DMS153 treated with DMSO at 0.1 percent for 48 hours (cell line): ENCODE results near the gene CDK13.
"Not testable (repeated sequence)": the region's sequence is repeated elsewhere in the genome, so short reads cannot be mapped to it uniquely, and the experiment has no call there.

Experiments used
- DNase-seq: peaks from one replicate; lab custom pipeline; 2025; ENCODE audit not compliant: unreplicated experiment; lab: John Stamatoyannopoulos, UW

CDK13 gene

DNA sequence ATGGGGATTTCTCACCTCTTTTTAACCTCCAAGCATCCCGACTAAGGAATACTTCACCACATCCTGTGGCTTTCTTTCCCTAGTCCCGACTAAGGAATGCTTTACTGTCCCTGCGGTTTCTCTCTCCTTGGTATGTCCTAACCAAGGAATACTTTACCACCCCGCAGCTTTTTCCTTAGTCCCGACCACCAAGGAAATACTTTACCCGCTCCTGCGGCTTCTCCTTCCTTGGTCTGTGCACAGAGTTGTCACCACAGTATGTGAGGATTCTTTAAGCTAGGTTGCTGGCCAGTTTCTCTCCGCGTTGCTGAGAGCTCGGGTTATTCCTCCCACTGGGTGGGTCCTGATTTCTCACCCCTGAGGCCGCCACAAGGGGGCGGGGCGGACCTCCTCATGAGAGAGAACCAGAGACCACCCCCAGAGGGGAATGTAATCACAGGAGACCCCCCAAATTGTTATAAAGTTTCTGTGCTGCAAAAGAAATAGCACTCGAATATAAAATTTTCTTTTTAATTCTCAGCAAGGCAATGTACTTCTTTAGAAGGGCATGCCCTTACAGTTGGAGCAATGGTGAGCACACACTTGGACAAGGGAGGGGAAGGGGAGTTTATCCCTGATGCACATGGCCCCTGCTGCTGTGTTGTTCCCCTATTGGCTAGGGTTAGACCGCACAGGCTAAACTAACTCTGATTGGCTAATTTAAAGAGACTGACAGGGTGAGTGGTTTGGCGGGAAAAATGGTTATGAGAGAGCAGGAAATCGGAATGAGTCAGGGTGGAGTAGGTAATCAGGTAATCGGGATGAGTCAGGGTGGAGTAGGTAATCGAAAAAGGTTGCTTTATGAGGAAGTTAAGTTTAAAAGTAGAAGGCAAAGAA lies 197.6 kb downstream of the CDK13 start:
- no peak for DNase-seq

DNA sequence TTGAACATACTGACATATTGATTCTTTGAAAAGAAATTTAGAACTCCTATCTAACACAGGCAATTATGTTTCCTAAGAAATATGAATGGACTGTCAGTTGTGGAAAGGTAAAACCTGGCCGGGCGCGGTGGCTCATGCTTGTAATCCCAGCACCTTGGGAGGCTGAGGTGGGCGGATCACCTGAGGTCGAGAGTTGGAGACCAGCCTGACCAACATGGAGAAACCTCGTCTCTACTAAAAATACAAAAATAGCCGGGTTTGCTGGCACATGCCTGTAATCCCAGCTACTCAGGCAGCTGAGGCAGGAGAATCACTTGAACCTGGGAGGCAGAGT lies 198.2 kb downstream of the CDK13 start:
- DNase-seq: not testable (repeated sequence)

DNA sequence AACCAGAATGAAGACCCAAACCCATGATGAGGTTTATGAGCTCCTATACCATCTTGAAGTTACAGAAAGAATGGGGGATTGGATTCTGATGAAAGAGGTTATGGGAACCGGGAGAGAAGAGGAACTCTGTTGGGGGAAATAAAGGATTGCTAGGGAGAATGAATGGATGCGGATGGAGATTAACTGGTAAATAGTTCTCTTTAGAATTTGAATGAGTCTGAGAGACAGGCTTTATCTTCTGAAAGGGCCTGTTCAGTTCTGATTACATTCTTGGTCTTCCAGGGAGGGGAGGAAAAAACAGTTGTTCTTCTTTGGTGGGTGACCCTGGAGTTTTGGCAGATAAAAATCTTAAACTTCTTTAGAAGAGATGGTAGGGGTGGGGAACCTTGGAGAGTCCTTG lies 198.6 kb downstream of the CDK13 start:
- no peak for DNase-seq
